ENCODE measurements around the gene HSPH1.
"Not testable (repeated sequence)": the region's sequence is repeated elsewhere in the genome, so short reads cannot be mapped to it uniquely, and the experiment has no call there.

HSPH1 gene

GRCh38 chr13:31124204-31124603, 37.5 kb downstream of the HSPH1 start:
- DNase-seq: no peak

GRCh38 chr13:31122544-31123260, 39.0 kb downstream of the HSPH1 start:
- DNase-seq: no peak

GRCh38 chr13:31122143-31122542, 39.6 kb downstream of the HSPH1 start:
- DNase-seq: no peak

- no peak for DNase-seq
Measured at GRCh38 chr13:31121379-31122140, 40.1 kb downstream of the HSPH1 start.

- no peak for DNase-seq
Measured at GRCh38 chr13:31119966-31120700, 41.6 kb downstream of the HSPH1 start.

- DNase-seq: no peak
Measured at GRCh38 chr13:31119526-31119925, 42.2 kb downstream of the HSPH1 start.

- DNase-seq: no peak
Measured at GRCh38 chr13:31116224-31116623, 45.5 kb downstream of the HSPH1 start.

- no peak for DNase-seq
Measured at GRCh38 chr13:31115616-31116015, 46.1 kb downstream of the HSPH1 start.

- no peak for DNase-seq
Measured at GRCh38 chr13:31114641-31115040, 47.1 kb downstream of the HSPH1 start.

- no peak for DNase-seq
Measured at GRCh38 chr13:31111136-31111535, 50.6 kb downstream of the HSPH1 start.

- no peak for DNase-seq
Measured at GRCh38 chr13:31110617-31111016, 51.1 kb downstream of the HSPH1 start.

GRCh38 chr13:31110169-31110568, 51.5 kb downstream of the HSPH1 start:
- no peak for DNase-seq

GRCh38 chr13:31107109-31107508, 54.6 kb downstream of the HSPH1 start:
- DNase-seq: no peak

- no peak for DNase-seq
Measured at GRCh38 chr13:31105856-31106255, 55.8 kb downstream of the HSPH1 start.

- DNase-seq: no peak
Measured at GRCh38 chr13:31105020-31105795, 56.5 kb downstream of the HSPH1 start.

- DNase-seq: no peak
Measured at GRCh38 chr13:31102905-31103304, 58.8 kb downstream of the HSPH1 start.

GRCh38 chr13:31101472-31102170, 60.1 kb downstream of the HSPH1 start:
- DNase-seq: no peak

GRCh38 chr13:31100721-31101120, 61.0 kb downstream of the HSPH1 start:
- no peak for DNase-seq

- DNase-seq: not testable (repeated sequence)
Measured at GRCh38 chr13:31097911-31098434, 63.7 kb downstream of the HSPH1 start.

GRCh38 chr13:31096654-31097302, 64.9 kb downstream of the HSPH1 start:
- DNase-seq: no peak

GRCh38 chr13:31094331-31095015, 67.2 kb downstream of the HSPH1 start:
- no peak for DNase-seq
